ENCODE measurements around the gene ADM5.

Gene ADM5

GRCh38 chr19:49657493-49658138, 31.8 kb upstream of the ADM5 start:
- no peak for DNase-seq (ENCODE audit: low read depth)
- no peak overlapping the region for H3K4me3 ChIP-seq (ENCODE audit: low read depth, low read length)

- H3K4me3 ChIP-seq (ENCODE audit: low read depth, low read length): no peak overlapping the region
- DNase-seq (ENCODE audit: low read depth): no peak
Measured at GRCh38 chr19:49658139-49658517, 31.3 kb upstream of the ADM5 start.

GRCh38 chr19:49658566-49659442, 30.6 kb upstream of the ADM5 start:
- H3K4me3 ChIP-seq (ENCODE audit: low read depth, low read length): no peak overlapping the region
- DNase-seq (ENCODE audit: low read depth): no peak

- DNase-seq (ENCODE audit: low read depth): no peak
- no peak overlapping the region for H3K4me3 ChIP-seq (ENCODE audit: low read depth, low read length)
Measured at GRCh38 chr19:49660338-49660961, 28.9 kb upstream of the ADM5 start.

- no peak for DNase-seq (ENCODE audit: low read depth)
- H3K4me3 ChIP-seq (ENCODE audit: low read depth, low read length): no peak overlapping the region
Measured at GRCh38 chr19:49662011-49662410, 27.4 kb upstream of the ADM5 start.

- no peak overlapping the region for H3K4me3 ChIP-seq (ENCODE audit: low read depth, low read length)
- no peak for DNase-seq (ENCODE audit: low read depth)
Measured at GRCh38 chr19:49663224-49663623, 26.2 kb upstream of the ADM5 start.

- H3K4me3 ChIP-seq (ENCODE audit: low read depth, low read length): peak overlapping the region; percentile 95
- peak; percentile 41 for DNase-seq (ENCODE audit: low read depth)
Measured at GRCh38 chr19:49664171-49665035, 25.0 kb upstream of the ADM5 start.

GRCh38 chr19:49665036-49665350, 24.4 kb upstream of the ADM5 start:
- no peak for DNase-seq (ENCODE audit: low read depth)
- H3K4me3 ChIP-seq (ENCODE audit: low read depth, low read length): peak overlapping the region; percentile 95

GRCh38 chr19:49665351-49666119, 23.9 kb upstream of the ADM5 start, which contains the start of the genes BCL2L12 and IRF3:
Gene BCL2L12, plus strand, starts transcription at chr19:49665933. Its CDS starts 760 bp downstream, at chr19:49666693.
Gene IRF3, minus strand, starts transcription at chr19:49665857. Its CDS starts 1,019 bp downstream, at chr19:49664838.
- peak; percentile 83 for DNase-seq (ENCODE audit: low read depth)
- H3K4me3 ChIP-seq (ENCODE audit: low read depth, low read length): peak within 1 kb of the TSS; percentile 95

GRCh38 chr19:49666120-49666444, 23.3 kb upstream of the ADM5 start:
- H3K4me3 ChIP-seq (ENCODE audit: low read depth, low read length): peak overlapping the region; percentile 95
- no peak for DNase-seq (ENCODE audit: low read depth)

- no peak for DNase-seq (ENCODE audit: low read depth)
- no peak overlapping the region for H3K4me3 ChIP-seq (ENCODE audit: low read depth, low read length)
Measured at GRCh38 chr19:49667473-49667872, 21.9 kb upstream of the ADM5 start.

- no peak overlapping the region for H3K4me3 ChIP-seq (ENCODE audit: low read depth, low read length)
- DNase-seq (ENCODE audit: low read depth): no peak
Measured at GRCh38 chr19:49669516-49669915, 19.9 kb upstream of the ADM5 start.

- no peak overlapping the region for H3K4me3 ChIP-seq (ENCODE audit: low read depth, low read length)
- no peak for DNase-seq (ENCODE audit: low read depth)
Measured at GRCh38 chr19:49672131-49672919, 17.1 kb upstream of the ADM5 start.

GRCh38 chr19:49676136-49676783, 13.1 kb upstream of the ADM5 start:
- DNase-seq (ENCODE audit: low read depth): peak; percentile 74
- H3K4me3 ChIP-seq (ENCODE audit: low read depth, low read length): peak overlapping the region; percentile 45

GRCh38 chr19:49676784-49677230, 12.6 kb upstream of the ADM5 start:
- DNase-seq (ENCODE audit: low read depth): peak; percentile 100
- peak overlapping the region; percentile 100 for H3K4me3 ChIP-seq (ENCODE audit: low read depth, low read length)

- DNase-seq (ENCODE audit: low read depth): no peak
Measured at GRCh38 chr19:49677231-49677900, 12.0 kb upstream of the ADM5 start, which contains the start of gene PRMT1. Gene PRMT1, plus strand, starts transcription at chr19:49677271. Its CDS starts 10 bp downstream, at chr19:49677281.

More at GRCh38 chr19:49677231-49677900, 12.0 kb upstream of the ADM5 start, which contains the start of gene PRMT1:
- H3K4me3 ChIP-seq (ENCODE audit: low read depth, low read length): peak within 1 kb of the TSS; percentile 100

Data from skeletal muscle cell (primary cell).